Measurements from ENCODE around the gene CORO2B.

DNA sequence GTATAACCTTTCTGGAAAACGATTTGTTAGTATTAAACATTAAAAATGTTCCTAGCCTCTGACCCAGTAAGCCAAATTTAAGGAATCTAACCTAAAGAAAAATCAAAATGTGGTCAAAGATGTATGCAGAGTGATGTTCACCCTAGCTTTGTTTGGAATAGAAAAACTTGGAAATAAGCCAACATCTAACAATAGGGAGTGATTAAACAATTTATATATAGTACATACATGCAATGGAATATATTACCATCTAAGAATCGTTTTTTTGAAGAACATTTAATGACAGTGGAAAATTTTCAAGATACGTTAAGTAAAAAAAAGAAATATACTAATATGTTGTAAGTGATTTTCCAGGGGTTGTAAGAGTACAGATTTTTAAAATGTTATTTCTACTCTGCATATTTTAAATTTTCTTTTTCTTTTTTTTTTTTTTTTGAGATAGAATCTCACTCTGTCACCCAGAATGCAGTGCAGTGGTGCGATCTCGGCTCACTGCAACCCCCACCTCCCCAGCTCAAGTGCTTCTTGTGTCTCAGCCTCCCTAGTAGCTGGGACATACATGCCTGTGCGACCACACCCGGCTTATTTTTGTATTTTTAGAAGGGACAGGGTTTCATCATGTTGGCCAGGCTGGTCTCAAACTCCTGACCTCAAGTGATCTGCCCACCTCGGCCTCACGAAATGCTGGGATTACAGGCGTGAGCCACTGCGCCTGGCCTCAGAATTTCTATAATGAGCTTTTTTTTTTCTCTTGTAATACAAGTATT is 187.0 kb downstream of the CORO2B start:
- TF ChIP-seq, protein P1, sequence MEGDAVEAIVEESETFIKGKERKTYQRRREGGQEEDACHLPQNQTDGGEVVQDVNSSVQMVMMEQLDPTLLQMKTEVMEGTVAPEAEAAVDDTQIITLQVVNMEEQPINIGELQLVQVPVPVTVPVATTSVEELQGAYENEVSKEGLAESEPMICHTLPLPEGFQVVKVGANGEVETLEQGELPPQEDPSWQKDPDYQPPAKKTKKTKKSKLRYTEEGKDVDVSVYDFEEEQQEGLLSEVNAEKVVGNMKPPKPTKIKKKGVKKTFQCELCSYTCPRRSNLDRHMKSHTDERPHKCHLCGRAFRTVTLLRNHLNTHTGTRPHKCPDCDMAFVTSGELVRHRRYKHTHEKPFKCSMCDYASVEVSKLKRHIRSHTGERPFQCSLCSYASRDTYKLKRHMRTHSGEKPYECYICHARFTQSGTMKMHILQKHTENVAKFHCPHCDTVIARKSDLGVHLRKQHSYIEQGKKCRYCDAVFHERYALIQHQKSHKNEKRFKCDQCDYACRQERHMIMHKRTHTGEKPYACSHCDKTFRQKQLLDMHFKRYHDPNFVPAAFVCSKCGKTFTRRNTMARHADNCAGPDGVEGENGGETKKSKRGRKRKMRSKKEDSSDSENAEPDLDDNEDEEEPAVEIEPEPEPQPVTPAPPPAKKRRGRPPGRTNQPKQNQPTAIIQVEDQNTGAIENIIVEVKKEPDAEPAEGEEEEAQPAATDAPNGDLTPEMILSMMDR (IDR thresholded peaks at IDR 0.05; ENCODE audit: low read depth, low read length), result no peak
- TF ChIP-seq MAX (IDR thresholded peaks at IDR 0.05; ENCODE audit: low read depth, low read length) (no peak), POLR2A (IDR thresholded peaks at IDR 0.05; ENCODE audit: extremely low read depth, insufficient read length) (no peak)
